Naive thymus-derived CD4-positive, alpha-beta T cell (primary cell): ENCODE results near the gene HIF1AN. TPM values are rescaled to one million over a fixed set of nuclear protein-coding genes. Genes with fewer than 3 reads are reported as not detected.

Experiments
- ATAC-seq: fragments of 150-1000 bp; cut with Tn5 transposase; 2 replicates; pipeline ENCODE4 v1.10.0; 2021; ENCODE audit warnings: mild to moderate bottlenecking, moderate library complexity
- CTCF ChIA-PET: fragments of 350-600 bp; sonication (Branson Sonifier 250); formaldehyde crosslinking; loops from one replicate; lab custom pipeline; 2021; ENCODE audit warnings: antibody characterized with exemption; lab: Charles Lee
- POLR2A ChIA-PET: fragments of 350-600 bp; sonication (Branson Sonifier 250); formaldehyde crosslinking; loops from one replicate; lab custom pipeline; 2021; ENCODE audit warnings: antibody characterized with exemption, inconsistent platforms; lab: Charles Lee
- DNase-seq, 9 donors: peaks; one replicate each; pipeline versions ENCODE4 v3.0.0 to v3.0.0-alpha.2; 2020 to 2022; ENCODE audit warnings: mixed read lengths in 1 of 9
- H3K27ac ChIP-seq: one replicate; pipeline ENCODE4 v1.7.0; 2013; ENCODE audit warnings: mild to moderate bottlenecking, low read depth, low read length, moderate library complexity
- H3K27me3 ChIP-seq, 2 donors: one replicate each; pipeline ENCODE4 v1.7.0; 2013; ENCODE audit warnings: low read length in 2 of 2, mild to moderate bottlenecking in 2 of 2, moderate library complexity in 2 of 2; ENCODE audit not compliant: control insufficient read depth in 2 of 2, insufficient read depth in 2 of 2
- H3K36me3 ChIP-seq, 3 experiments: 1 replicate in 2 of 3; 2 replicates in 1 of 3; pipeline ENCODE4 v1.7.0; 2013; ENCODE audit warnings: low read length in 3 of 3, mild to moderate bottlenecking in 3 of 3, moderate library complexity in 1 of 3; ENCODE audit not compliant: insufficient read depth in 3 of 3, control insufficient read depth in 2 of 3
- H3K4me1 ChIP-seq, 2 donors: one replicate each; pipeline ENCODE4 v1.7.0; 2013; ENCODE audit warnings: low read length in 2 of 2, mild to moderate bottlenecking in 2 of 2, moderate library complexity in 1 of 2; ENCODE audit not compliant: control insufficient read depth in 2 of 2, insufficient read depth in 2 of 2
- H3K4me3 ChIP-seq: 2 replicates; pipeline ENCODE4 v1.7.0; 2013; ENCODE audit warnings: mild to moderate bottlenecking, low read length
- H3K9me3 ChIP-seq, 3 experiments: 1 replicate in 2 of 3; 2 replicates in 1 of 3; pipeline ENCODE4 v1.7.0; 2013; ENCODE audit warnings: low read length in 3 of 3; ENCODE audit not compliant: control insufficient read depth in 2 of 3
- H3K27ac Mint-ChIP-seq, 9 donors: one replicate each; pipeline ENCODE4 v1.8.0; 2020 to 2022; ENCODE audit warnings: mixed read lengths in 9 of 9, mild to moderate bottlenecking in 8 of 9, moderate library complexity in 5 of 9, inconsistent platforms in 2 of 9
- H3K27me3 Mint-ChIP-seq, 5 donors: one replicate each; pipeline ENCODE4 v1.8.0; 2021 to 2022; ENCODE audit warnings: mixed read lengths in 5 of 5, mild to moderate bottlenecking in 1 of 5
- H3K36me3 Mint-ChIP-seq, 5 donors: one replicate each; pipeline ENCODE4 v1.8.0; 2020 to 2022; ENCODE audit warnings: mixed read lengths in 5 of 5, mild to moderate bottlenecking in 3 of 5, inconsistent platforms in 1 of 5
- H3K4me1 Mint-ChIP-seq, 7 donors: one replicate each; pipeline ENCODE4 v1.8.0; 2020 to 2022; ENCODE audit warnings: mixed read lengths in 7 of 7, mild to moderate bottlenecking in 3 of 7, inconsistent platforms in 1 of 7
- H3K4me3 Mint-ChIP-seq, 10 donors: one replicate each; pipeline ENCODE4 v1.8.0; 2020 to 2022; ENCODE audit warnings: mild to moderate bottlenecking in 10 of 10, mixed read lengths in 10 of 10, moderate library complexity in 6 of 10, inconsistent platforms in 2 of 10
- H3K9me3 Mint-ChIP-seq, 11 donors: one replicate each; pipeline ENCODE4 v1.8.0; 2020 to 2022; ENCODE audit warnings: mixed read lengths in 11 of 11, mild to moderate bottlenecking in 4 of 11, inconsistent platforms in 1 of 11, moderate library complexity in 1 of 11
- intact Hi-C, 2 donors: fragments of 100-400 bp; cut with micrococcal nuclease; formaldehyde crosslinking; loops; one replicate each; pipeline ENCODE4 v1.15.1; 2023
- polyA plus RNA-seq, 2 donors: library from polyadenylated mRNA; unstranded; fragments of 300-500 nt; fragmentation: Illumina TruSeq; gene quantifications; one replicate each; pipeline ENCODE4 v1.2.3, GENCODE V29; 2021
- total RNA-seq, 6 experiments: library from RNA in 5 of 6; stranded (reverse) in 5 of 6; gene quantifications; 1 replicate in 5 of 6; 2 replicates in 1 of 6; pipeline ENCODE4 v1.2.3 and lab custom pipeline; 2021 to 2026

Gene HIF1AN
- total and polyA plus RNA-seq, 7 experiments from 2014 or later: 24.0 to 74.9 (median 45.5) TPM

- POLR2A ChIA-PET: no interaction called here
- Mint-ChIP-seq H3K4me3 (peak overlapping the region in 1 of 10 donors; percentile 0), H3K27ac (peak overlapping the region in 1 of 9 donors; percentile 51), H3K4me1 (peaks cover under 1 to 91% (median 6%) of the 10 kb centered on the region in 7 donors), H3K27me3 (no peaks in the 10 kb centered on the region), H3K9me3 (no peaks in the 10 kb centered on the region), H3K36me3 (peaks cover 19 to 77% (median 44%) of the 10 kb centered on the region in 5 donors)
- Histone ChIP-seq H3K9me3 (no peaks in the 10 kb centered on the region), H3K27me3 (no peaks in the 10 kb centered on the region), H3K36me3 (peaks cover 11 to 74% (median 18%) of the 10 kb centered on the region in 3 experiments), H3K4me3 (no peak overlapping the region), H3K27ac (no peak overlapping the region), H3K4me1 (no peaks in the 10 kb centered on the region)
- intact Hi-C loops: no loop called here
- DNase-seq (no peak), ATAC-seq (no peak)
- CTCF ChIA-PET: interaction anchor here (1.2 kb wide), 1 partner anchor 13 kb away, joined by 4 read pairs; no protein-coding TSS in a partner anchor
Measured at GRCh38 chr10:100501423-100501822, 34.3 kb upstream of the HIF1AN start.

GRCh38 chr10:100502926-100503494, 32.7 kb upstream of the HIF1AN start:
- no peaks in the 10 kb centered on the region for H3K27me3 ChIP-seq
- H3K9me3 Mint-ChIP-seq: no peaks in the 10 kb centered on the region
- DNase-seq: no peak
- no peaks in the 10 kb centered on the region for H3K27me3 Mint-ChIP-seq
- H3K36me3 ChIP-seq: peaks cover 2 to 70% (median 18%) of the 10 kb centered on the region in 3 experiments
- H3K36me3 Mint-ChIP-seq: peaks cover 19 to 75% (median 44%) of the 10 kb centered on the region in 5 donors
- H3K4me1 ChIP-seq: peaks cover 5 to 14% of the 10 kb centered on the region in 2 donors
- ChIA-PET CTCF (interaction anchor here (0.9 to 1.5 kb wide), 2 partner anchors 15 to 21 kb away, joined by 3 to 7 read pairs; no protein-coding TSS in a partner anchor), POLR2A (no interaction called here)
- H3K4me3 ChIP-seq: no peak overlapping the region
- ATAC-seq: no peak
- H3K4me3 Mint-ChIP-seq: peak overlapping the region in 1 of 10 donors; percentile 51
- peak overlapping the region in 2 of 9 donors; percentile 53 to 64 for H3K27ac Mint-ChIP-seq
- intact Hi-C loops: no loop called here
- peaks cover 6 to 91% (median 20%) of the 10 kb centered on the region in 7 donors for H3K4me1 Mint-ChIP-seq
- no peak overlapping the region for H3K27ac ChIP-seq
- H3K9me3 ChIP-seq: no peaks in the 10 kb centered on the region

GRCh38 chr10:100504096-100504495, 31.6 kb upstream of the HIF1AN start:
- POLR2A ChIA-PET: no interaction called here
- peaks cover 16 to 24% of the 10 kb centered on the region in 2 donors for H3K4me1 ChIP-seq
- intact Hi-C loops: no loop called here
- CTCF ChIA-PET: interaction anchor here (1.0 to 1.5 kb wide), 2 partner anchors 22 to 70 kb away, joined by 3 to 7 read pairs; no protein-coding TSS in a partner anchor
- DNase-seq (no peak), ATAC-seq (no peak)
- Mint-ChIP-seq H3K9me3 (no peaks in the 10 kb centered on the region), H3K27ac (peak overlapping the region in 1 of 9 donors; percentile 4), H3K27me3 (no peaks in the 10 kb centered on the region), H3K4me1 (peaks cover 16 to 90% (median 31%) of the 10 kb centered on the region in 7 donors), H3K36me3 (peaks cover 19 to 70% (median 43%) of the 10 kb centered on the region in 5 donors), H3K4me3 (no peak overlapping the region)
- H3K27ac ChIP-seq: no peak overlapping the region
- H3K4me3 ChIP-seq: no peak overlapping the region
- peaks cover 2 to 59% (median 18%) of the 10 kb centered on the region in 3 experiments for H3K36me3 ChIP-seq
- H3K27me3 ChIP-seq: no peaks in the 10 kb centered on the region
- no peaks in the 10 kb centered on the region for H3K9me3 ChIP-seq

- ATAC-seq (no peak), DNase-seq (no peak)
- Histone ChIP-seq H3K36me3 (peaks cover 2 to 49% (median 18%) of the 10 kb centered on the region in 3 experiments), H3K9me3 (no peaks in the 10 kb centered on the region), H3K27ac (no peak overlapping the region), H3K4me1 (peaks cover 26 to 35% of the 10 kb centered on the region in 2 donors), H3K27me3 (no peaks in the 10 kb centered on the region), H3K4me3 (no peak overlapping the region)
- CTCF ChIA-PET: interaction anchor here (0.9 to 1.8 kb wide), 3 partner anchors 11 to 71 kb away, joined by 3 to 7 read pairs (median 3); no protein-coding TSS in a partner anchor
- Mint-ChIP-seq H3K27me3 (no peaks in the 10 kb centered on the region), H3K36me3 (peaks cover 15 to 61% (median 35%) of the 10 kb centered on the region in 5 donors), H3K4me3 (peak overlapping the region in 1 of 10 donors; percentile 91), H3K27ac (peak overlapping the region in 1 of 9 donors; percentile 69), H3K9me3 (no peaks in the 10 kb centered on the region), H3K4me1 (peaks cover 26 to 89% (median 42%) of the 10 kb centered on the region in 7 donors)
- POLR2A ChIA-PET: no interaction called here
- intact Hi-C loops: no loop called here
Measured at GRCh38 chr10:100505164-100505563, 30.6 kb upstream of the HIF1AN start.

- Mint-ChIP-seq H3K36me3 (peaks cover 8 to 52% (median 27%) of the 10 kb centered on the region in 5 donors), H3K27me3 (no peaks in the 10 kb centered on the region), H3K4me3 (peak overlapping the region in 1 of 10 donors; percentile 91), H3K27ac (peak overlapping the region in 7 of 9 donors; percentile 11 to 92 (median 60)), H3K9me3 (no peaks in the 10 kb centered on the region), H3K4me1 (peaks cover 39 to 90% (median 58%) of the 10 kb centered on the region in 7 donors)
- no peak for ATAC-seq
- Histone ChIP-seq H3K27me3 (no peaks in the 10 kb centered on the region), H3K4me3 (no peak overlapping the region), H3K9me3 (no peaks in the 10 kb centered on the region), H3K27ac (no peak overlapping the region), H3K36me3 (peaks cover 2 to 39% (median 18%) of the 10 kb centered on the region in 3 experiments), H3K4me1 (peaks cover 43 to 51% of the 10 kb centered on the region in 2 donors)
- POLR2A ChIA-PET: interaction anchor here (0.6 kb wide), 1 partner anchor 241 kb away, joined by 5 read pairs; no protein-coding TSS in a partner anchor
- DNase-seq: peak in 1 of 9 donors; percentile 39
- intact Hi-C loops: no loop called here
- CTCF ChIA-PET: interaction anchor here (0.8 to 5.7 kb wide), 7 partner anchors 12 to 164 kb away, joined by 3 to 51 read pairs (median 15); partner anchors contain the start of gene SEC31B
Measured at GRCh38 chr10:100506596-100507356, 29.0 kb upstream of the HIF1AN start.

GRCh38 chr10:100507357-100507732, 28.4 kb upstream of the HIF1AN start:
- peaks cover 43 to 91% (median 63%) of the 10 kb centered on the region in 7 donors for H3K4me1 Mint-ChIP-seq
- peak overlapping the region in 5 of 9 donors; percentile 11 to 92 (median 84) for H3K27ac Mint-ChIP-seq
- no peaks in the 10 kb centered on the region for H3K9me3 ChIP-seq
- H3K27me3 ChIP-seq: no peaks in the 10 kb centered on the region
- peaks cover 48 to 57% of the 10 kb centered on the region in 2 donors for H3K4me1 ChIP-seq
- H3K36me3 ChIP-seq: peaks cover 2 to 37% (median 18%) of the 10 kb centered on the region in 3 experiments
- H3K36me3 Mint-ChIP-seq: peaks cover 6 to 51% (median 29%) of the 10 kb centered on the region in 5 donors
- H3K4me3 Mint-ChIP-seq: peak overlapping the region in 1 of 10 donors; percentile 91
- ATAC-seq: no peak
- H3K27me3 Mint-ChIP-seq: no peaks in the 10 kb centered on the region
- no peak overlapping the region for H3K27ac ChIP-seq
- no peaks in the 10 kb centered on the region for H3K9me3 Mint-ChIP-seq
- ChIA-PET POLR2A (interaction anchor here (0.6 kb wide), 1 partner anchor 241 kb away, joined by 5 read pairs; no protein-coding TSS in a partner anchor), CTCF (interaction anchor here (0.8 to 5.7 kb wide), 9 partner anchors 11 to 166 kb away, joined by 3 to 51 read pairs (median 6); partner anchors contain the start of genes NDUFB8 and SEC31B)
- no peak overlapping the region for H3K4me3 ChIP-seq
- DNase-seq: no peak
- intact Hi-C loops: no loop called here
